Neural crest cell (in vitro differentiated cells): ENCODE results near the gene PGLYRP2. TPM values are rescaled to one million over a fixed set of nuclear protein-coding genes. Genes with fewer than 3 reads are reported as not detected.

Experiments
- DNase-seq: peaks from one replicate; pipeline ENCODE4 v3.0.0; 2021; ENCODE audit warnings: low read depth, mixed read lengths, low spot score
- H3K27ac Mint-ChIP-seq: one replicate; pipeline ENCODE4 v1.8.0; 2021; ENCODE audit warnings: mild to moderate bottlenecking, mixed read lengths; ENCODE audit not compliant: unreplicated experiment
- H3K27me3 Mint-ChIP-seq: 2 replicates; pipeline ENCODE4 v1.8.0; 2021; ENCODE audit warnings: low read depth, mild to moderate bottlenecking, mixed read lengths
- H3K36me3 Mint-ChIP-seq: 2 replicates; pipeline ENCODE4 v1.8.0; 2021; ENCODE audit warnings: low read depth, mild to moderate bottlenecking, mixed read lengths
- H3K4me1 Mint-ChIP-seq: 2 replicates; pipeline ENCODE4 v1.8.0; 2021; ENCODE audit warnings: mixed read lengths
- H3K4me3 Mint-ChIP-seq: one replicate; pipeline ENCODE4 v1.8.0; 2021; ENCODE audit warnings: mild to moderate bottlenecking, mixed read lengths
- H3K9me3 Mint-ChIP-seq: 2 replicates; pipeline ENCODE4 v1.8.0; 2021; ENCODE audit warnings: mixed read lengths
- total RNA-seq: library from RNA; stranded (reverse); gene quantifications from 2 replicates; pipeline ENCODE4 v1.2.1, GENCODE V29; 2021
- TF ChIP-seq, protein P1 (sequence below): fragments of 200-600 bp; sonication (generic); conservative IDR thresholded peaks from 2 replicates; pipeline ENCODE4 v1.5.0; 2021; ENCODE audit warnings: antibody characterized with exemption, mild to moderate bottlenecking

The PGLYRP2 gene
- total RNA-seq, 1 donor from 2014 or later = not detected

DNA sequence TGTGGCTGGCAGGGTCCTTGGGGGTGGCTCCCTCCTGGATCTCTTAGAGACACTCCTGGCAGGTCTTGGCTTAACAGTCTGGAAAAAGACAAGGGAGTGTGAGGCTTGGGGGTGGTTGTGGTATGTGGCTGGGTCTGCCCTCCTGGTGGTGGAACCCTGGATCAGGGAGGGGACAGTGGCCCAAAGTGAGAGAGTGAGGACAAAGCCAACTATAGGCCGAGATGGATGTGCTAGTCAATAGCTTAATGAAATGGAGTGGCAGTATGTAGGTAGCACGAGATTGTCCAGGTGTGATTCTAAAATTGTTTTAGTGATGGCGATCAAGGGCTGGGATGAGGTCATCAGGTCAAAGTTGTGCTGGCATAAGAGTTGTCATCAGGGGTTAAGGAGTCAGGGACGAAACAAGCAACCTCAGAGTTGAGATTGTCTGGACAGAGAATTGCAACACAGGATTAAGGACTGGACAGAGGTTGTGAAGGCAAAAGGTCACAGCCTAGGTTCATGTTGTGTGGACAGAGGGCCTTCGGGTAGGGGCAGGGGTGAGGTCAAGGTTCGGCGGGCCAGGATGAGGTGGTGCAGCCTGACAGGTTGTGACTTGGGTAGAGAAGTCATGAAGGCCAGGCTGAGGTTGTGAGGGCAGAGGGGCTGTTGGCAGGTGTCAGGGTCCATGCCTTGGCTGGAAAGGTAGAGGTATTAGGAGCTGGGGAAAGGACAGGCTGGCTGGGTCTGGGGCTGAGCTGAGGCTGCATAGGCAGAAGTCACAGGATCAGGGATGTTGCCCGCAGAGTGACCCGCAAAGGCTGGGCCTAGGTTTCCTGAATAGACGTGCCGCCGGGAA lies 10.4 kb downstream of the PGLYRP2 start:
- H3K4me3 Mint-ChIP-seq = no peak overlapping the region
- no peak for DNase-seq
- H3K36me3 Mint-ChIP-seq = no peaks in the 10 kb centered on the region
- no peaks in the 10 kb centered on the region for H3K4me1 Mint-ChIP-seq
- TF ChIP-seq, protein P1, sequence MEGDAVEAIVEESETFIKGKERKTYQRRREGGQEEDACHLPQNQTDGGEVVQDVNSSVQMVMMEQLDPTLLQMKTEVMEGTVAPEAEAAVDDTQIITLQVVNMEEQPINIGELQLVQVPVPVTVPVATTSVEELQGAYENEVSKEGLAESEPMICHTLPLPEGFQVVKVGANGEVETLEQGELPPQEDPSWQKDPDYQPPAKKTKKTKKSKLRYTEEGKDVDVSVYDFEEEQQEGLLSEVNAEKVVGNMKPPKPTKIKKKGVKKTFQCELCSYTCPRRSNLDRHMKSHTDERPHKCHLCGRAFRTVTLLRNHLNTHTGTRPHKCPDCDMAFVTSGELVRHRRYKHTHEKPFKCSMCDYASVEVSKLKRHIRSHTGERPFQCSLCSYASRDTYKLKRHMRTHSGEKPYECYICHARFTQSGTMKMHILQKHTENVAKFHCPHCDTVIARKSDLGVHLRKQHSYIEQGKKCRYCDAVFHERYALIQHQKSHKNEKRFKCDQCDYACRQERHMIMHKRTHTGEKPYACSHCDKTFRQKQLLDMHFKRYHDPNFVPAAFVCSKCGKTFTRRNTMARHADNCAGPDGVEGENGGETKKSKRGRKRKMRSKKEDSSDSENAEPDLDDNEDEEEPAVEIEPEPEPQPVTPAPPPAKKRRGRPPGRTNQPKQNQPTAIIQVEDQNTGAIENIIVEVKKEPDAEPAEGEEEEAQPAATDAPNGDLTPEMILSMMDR = no peak
- peaks cover 2% of the 10 kb centered on the region for H3K9me3 Mint-ChIP-seq
- H3K27me3 Mint-ChIP-seq = peaks cover 74% of the 10 kb centered on the region
- no peak overlapping the region for H3K27ac Mint-ChIP-seq

DNA sequence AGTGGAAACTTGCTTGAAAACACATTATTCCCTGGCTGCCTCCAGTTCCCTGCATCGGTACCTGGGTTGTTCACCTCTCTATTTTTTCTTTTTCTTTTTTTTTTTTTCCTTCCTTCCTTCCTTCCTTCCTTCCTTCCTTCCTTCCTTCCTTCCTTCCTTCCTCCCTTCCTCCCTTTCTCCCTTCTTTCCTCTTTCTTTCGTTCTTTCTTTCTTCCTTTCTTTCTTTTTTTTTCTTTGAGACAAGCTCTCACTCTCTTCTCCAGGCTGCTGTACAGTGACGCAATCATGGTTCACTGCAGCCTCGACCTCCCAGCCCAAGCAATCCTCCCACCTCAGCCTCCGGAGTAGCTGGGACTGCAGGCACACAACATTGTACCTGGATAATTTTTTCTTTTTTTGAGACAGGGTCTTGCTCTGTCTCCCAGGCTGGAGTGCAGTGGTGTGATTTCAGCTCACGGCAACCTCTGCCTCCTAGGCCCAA lies 11.5 kb downstream of the PGLYRP2 start:
- H3K27ac Mint-ChIP-seq = no peak overlapping the region
- DNase-seq = no peak
- TF ChIP-seq, protein P1 = no peak
- H3K27me3 Mint-ChIP-seq = peaks cover 70% of the 10 kb centered on the region
- no peak overlapping the region for H3K4me3 Mint-ChIP-seq
- H3K4me1 Mint-ChIP-seq = no peaks in the 10 kb centered on the region
- peaks cover 1% of the 10 kb centered on the region for H3K9me3 Mint-ChIP-seq
- no peaks in the 10 kb centered on the region for H3K36me3 Mint-ChIP-seq

DNA sequence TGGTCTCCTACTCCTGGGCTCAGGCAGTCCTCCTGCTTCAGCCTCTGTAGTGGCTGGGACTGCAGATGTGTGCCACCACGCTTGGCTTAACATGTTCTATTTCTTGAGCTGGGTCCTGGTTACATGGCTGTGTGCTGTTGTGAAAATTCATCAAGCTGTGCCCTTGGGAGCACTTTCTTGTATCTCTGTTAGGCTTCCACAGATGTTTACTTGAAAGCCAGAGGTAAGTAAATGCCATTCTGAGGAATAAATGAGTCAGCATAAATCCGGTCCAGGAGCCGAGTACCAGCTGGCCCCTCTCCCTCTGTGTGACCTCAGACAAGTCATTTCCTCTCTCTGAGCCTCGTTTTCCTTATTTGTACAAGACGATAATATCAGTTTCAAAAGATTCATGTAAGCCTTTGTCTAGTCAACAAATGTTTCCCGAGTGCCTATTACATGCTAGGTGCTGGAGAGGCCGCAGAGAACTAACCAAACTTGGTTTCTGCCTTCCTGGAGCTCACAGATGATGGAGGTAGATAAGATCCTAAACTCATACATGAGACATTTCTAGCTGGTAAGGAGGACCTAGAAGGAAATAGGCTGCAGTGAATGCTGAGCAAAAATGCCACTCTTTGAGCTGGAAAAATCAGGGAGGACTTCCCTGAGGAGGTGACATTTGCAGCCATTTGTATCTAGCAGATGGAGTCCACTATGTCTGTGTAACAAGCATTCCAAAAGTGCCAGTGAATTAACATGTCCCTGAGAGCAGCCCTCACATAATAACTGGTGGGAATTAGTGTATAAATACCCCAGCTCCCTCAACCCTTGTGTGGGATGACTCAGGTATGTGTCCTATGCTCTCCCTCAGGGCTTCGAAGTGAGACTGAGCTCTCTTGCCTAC lies 12.2 kb downstream of the PGLYRP2 start:
- Mint-ChIP-seq H3K36me3 (no peaks in the 10 kb centered on the region), H3K27ac (no peak overlapping the region), H3K9me3 (no peaks in the 10 kb centered on the region), H3K4me3 (no peak overlapping the region), H3K27me3 (peaks cover 74% of the 10 kb centered on the region), H3K4me1 (no peaks in the 10 kb centered on the region)
- DNase-seq = no peak
- TF ChIP-seq, protein P1 = no peak

DNA sequence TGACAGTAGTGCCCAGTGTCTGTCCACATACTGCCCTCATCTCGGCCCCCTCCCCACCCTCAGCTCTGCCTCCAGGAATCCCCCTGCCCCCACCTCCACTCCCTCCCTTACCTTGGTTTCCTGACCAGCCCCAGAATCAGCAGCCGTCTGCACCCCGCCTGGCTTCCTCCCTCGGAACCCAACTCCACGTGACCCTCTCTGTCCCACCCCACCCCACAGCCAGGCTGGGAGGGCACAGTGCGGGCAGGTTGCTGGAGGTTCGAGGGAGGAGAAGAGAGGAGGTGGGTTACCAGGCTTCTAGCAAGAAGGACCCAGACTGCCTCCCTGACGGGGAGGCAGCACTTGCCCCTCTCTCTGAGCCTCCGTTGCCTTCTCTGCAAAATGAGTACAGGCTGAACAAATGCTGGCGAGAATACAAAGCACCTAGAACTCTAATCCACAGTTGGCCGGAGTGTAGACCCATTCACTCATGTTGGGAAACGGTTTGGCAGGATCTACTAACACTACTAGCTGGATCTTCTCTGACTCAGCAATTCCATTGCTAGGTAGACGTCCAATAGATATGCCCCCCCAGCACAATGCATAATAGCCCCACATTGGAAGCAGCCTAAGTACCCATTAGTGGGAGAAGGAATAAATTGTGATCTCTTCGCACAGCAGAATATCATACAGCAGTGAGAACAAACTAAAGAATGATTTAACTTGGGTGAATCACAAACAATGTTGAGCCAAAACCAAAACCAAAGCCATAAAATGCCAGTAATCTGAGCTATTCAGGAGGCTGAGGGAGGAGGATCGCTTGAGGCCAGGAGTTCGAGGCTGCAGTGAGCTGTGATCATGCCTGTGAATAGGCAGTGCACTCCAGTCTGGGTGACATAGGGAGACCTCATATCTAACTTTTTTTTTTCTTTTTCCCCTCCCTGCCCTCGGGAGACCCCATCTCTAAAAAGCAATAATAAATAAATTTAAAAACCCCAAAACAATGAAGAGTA lies 14.6 kb downstream of the PGLYRP2 start, which contains the start of gene RASAL3:
TSS of gene RASAL3 (minus strand) at position 151 of the 992 bp plus-strand sequence. CDS start 186 bp downstream, outside the sequence.
- Mint-ChIP-seq H3K4me1 (no peaks in the 10 kb centered on the region), H3K9me3 (no peaks in the 10 kb centered on the region), H3K27ac (no peak within 1 kb of the TSS), H3K27me3 (peaks cover 75% of the 10 kb centered on the region), H3K4me3 (no peak within 1 kb of the TSS), H3K36me3 (peaks cover 2% of the 10 kb centered on the region)
- TF ChIP-seq, protein P1 = no peak
- DNase-seq = no peak
